Smooth muscle cell (in vitro differentiated cells): ENCODE results near the gene TEX29. TPM values are rescaled to one million over a fixed set of nuclear protein-coding genes. Genes with fewer than 3 reads are reported as not detected.

Source experiments
- DNase-seq: peaks from one replicate; lab custom pipeline; 2025; ENCODE audit not compliant: unreplicated experiment; lab: John Stamatoyannopoulos, UW
- H2AFZ ChIP-seq: fragments of 200-600 bp; sonication (generic); 2 replicates; pipeline ENCODE4 v1.6.0; 2016; ENCODE audit warnings: antibody characterized with exemption, low read depth, mild to moderate bottlenecking
- H3F3A ChIP-seq: fragments of 200-600 bp; sonication (generic); 2 replicates; pipeline ENCODE4 v1.6.0; 2017; ENCODE audit warnings: antibody characterized with exemption, low read depth
- H3K27ac ChIP-seq: fragments of 200-600 bp; sonication (generic); 2 replicates; pipeline ENCODE4 v1.5.1; 2016; ENCODE audit warnings: low read depth, mild to moderate bottlenecking
- H3K27me3 ChIP-seq: fragments of 200-600 bp; sonication (generic); 2 replicates; pipeline ENCODE4 v1.6.1; 2016; ENCODE audit warnings: low read depth, mild to moderate bottlenecking
- H3K36me3 ChIP-seq: fragments of 200-600 bp; sonication (generic); 2 replicates; pipeline ENCODE4 v1.5.1; 2016; ENCODE audit warnings: low read depth
- H3K4me1 ChIP-seq: fragments of 200-600 bp; sonication (generic); 2 replicates; pipeline ENCODE4 v1.5.1; 2016; ENCODE audit warnings: low read depth
- H3K4me2 ChIP-seq: fragments of 200-600 bp; sonication (generic); 2 replicates; pipeline ENCODE4 v1.6.0; 2016; ENCODE audit warnings: mild to moderate bottlenecking
- H3K4me3 ChIP-seq: fragments of 200-600 bp; sonication (generic); 2 replicates; pipeline ENCODE4 v1.5.1; 2016; ENCODE audit warnings: mild to moderate bottlenecking
- H3K79me2 ChIP-seq: fragments of 200-600 bp; sonication (generic); 2 replicates; pipeline ENCODE4 v1.6.0; 2016; ENCODE audit warnings: low read depth, mild to moderate bottlenecking
- H3K9ac ChIP-seq: fragments of 200-600 bp; sonication (generic); 2 replicates; pipeline ENCODE4 v1.6.0; 2016; ENCODE audit warnings: low read depth
- H3K9me3 ChIP-seq: fragments of 200-600 bp; sonication (generic); replicated peaks from 2 replicates; pipeline ENCODE4 v1.5.1; 2016; ENCODE audit warnings: low read depth
- H4K20me1 ChIP-seq: fragments of 200-600 bp; sonication (generic); 2 replicates; pipeline ENCODE4 v1.6.0; 2016; ENCODE audit warnings: low read depth
- CTCF ChIP-seq: fragments of 200-600 bp; sonication (generic); IDR thresholded peaks from 2 replicates; pipeline ENCODE4 v1.5.1; 2017; ENCODE audit warnings: borderline replicate concordance, mild to moderate bottlenecking, antibody characterized with exemption; ENCODE audit not compliant: insufficient read depth, poor library complexity, severe bottlenecking
- WGBS: methylation state at CpG from one replicate; pipeline ENCODE4 v1.1.7; 2016; ENCODE audit warnings: low lambda C conversion rate; 5-methylcytosine and 5-hydroxymethylcytosine counted together
- polyA plus RNA-seq: library from polyadenylated mRNA; unstranded; fragments of >200 nt; fragmentation: Nextera tagmentation; extraction: Ambion mirVana; gene quantifications from 2 replicates; pipeline ENCODE4 v1.2.1, GENCODE V29; 2016
- total RNA-seq: library from RNA; depleted of rRNA; stranded (reverse); fragments of >200 nt; gene quantifications from 2 replicates; pipeline ENCODE4 v1.2.3, GENCODE V29; 2014

Gene TEX29
- total and polyA plus RNA-seq, 2 experiments from 2014 or later, result 1.0 to 4.4 TPM

GRCh38 chr13:111384441-111385182 lies 64.2 kb downstream of the TEX29 start:
- H3K27me3 ChIP-seq, result no peaks in the 10 kb centered on the region
- H3K36me3 ChIP-seq, result no peaks in the 10 kb centered on the region
- H3K27ac ChIP-seq, result no peak overlapping the region
- H4K20me1 ChIP-seq, result no peaks in the 10 kb centered on the region
- no peak overlapping the region for H2AFZ ChIP-seq
- no peaks in the 10 kb centered on the region for H3K79me2 ChIP-seq
- no peak for TF ChIP-seq CTCF
- H3K4me2 ChIP-seq, result no peak overlapping the region
- no peak for DNase-seq
- H3K4me3 ChIP-seq, result no peak overlapping the region
- no peaks in the 10 kb centered on the region for H3K4me1 ChIP-seq
- no peak overlapping the region for H3K9ac ChIP-seq
- no peaks in the 10 kb centered on the region for H3F3A ChIP-seq
- H3K9me3 ChIP-seq, result no peaks in the 10 kb centered on the region
- WGBS, result 89% methylated on average over 11 of the region's 11 CpGs

GRCh38 chr13:111385183-111385857 lies 64.9 kb downstream of the TEX29 start:
- Histone ChIP-seq H3K9ac (no peak overlapping the region), H3K4me3 (no peak overlapping the region), H3F3A (no peaks in the 10 kb centered on the region), H3K79me2 (no peaks in the 10 kb centered on the region), H3K9me3 (no peaks in the 10 kb centered on the region), H4K20me1 (no peaks in the 10 kb centered on the region), H3K36me3 (no peaks in the 10 kb centered on the region), H3K4me2 (no peak overlapping the region), H3K27ac (no peak overlapping the region), H3K27me3 (no peaks in the 10 kb centered on the region), H2AFZ (no peak overlapping the region), H3K4me1 (no peaks in the 10 kb centered on the region)
- no peak for TF ChIP-seq CTCF
- DNase-seq, result no peak
- 89% methylated on average over 6 of the region's 6 CpGs for WGBS

GRCh38 chr13:111387026-111387871 lies 66.8 kb downstream of the TEX29 start:
- Histone ChIP-seq H3K4me3 (no peak overlapping the region), H2AFZ (no peak overlapping the region), H3K27me3 (no peaks in the 10 kb centered on the region), H3K36me3 (no peaks in the 10 kb centered on the region), H3K4me1 (no peaks in the 10 kb centered on the region), H4K20me1 (no peaks in the 10 kb centered on the region), H3K79me2 (no peaks in the 10 kb centered on the region), H3K9ac (no peak overlapping the region), H3K27ac (no peak overlapping the region), H3F3A (no peaks in the 10 kb centered on the region), H3K4me2 (no peak overlapping the region), H3K9me3 (no peaks in the 10 kb centered on the region)
- 87% methylated on average over 24 of the region's 24 CpGs for WGBS
- no peak for TF ChIP-seq CTCF
- no peak for DNase-seq
